Measurements from ENCODE around the gene LPCAT4. TPM values are rescaled to one million over a fixed set of nuclear protein-coding genes. Genes with fewer than 3 reads are reported as not detected.

The LPCAT4 gene
- total and polyA plus RNA-seq, 2 experiments from 2014 or later, result 13.5 to 22.1 TPM

DNA sequence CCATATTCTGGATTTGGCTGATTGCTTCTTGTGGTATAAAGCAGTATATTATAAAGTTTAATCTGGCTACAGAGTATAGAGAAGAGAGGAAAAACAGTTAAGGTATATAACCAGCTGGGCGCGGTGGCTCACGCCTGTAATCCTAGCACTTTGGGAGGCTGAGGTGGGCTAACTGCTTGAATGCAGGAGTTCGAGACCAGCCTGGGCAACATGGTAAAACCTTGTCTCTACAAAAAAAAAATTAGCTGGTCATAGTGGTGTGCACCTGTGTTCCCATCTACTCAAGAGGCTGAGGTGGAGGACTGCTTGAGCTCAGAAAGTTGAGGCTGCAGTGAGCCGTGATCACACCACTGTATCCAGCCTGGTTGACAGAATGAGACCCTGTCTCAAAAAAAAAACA, 36.7 kb downstream of the LPCAT4 start:
- no peaks in the 10 kb centered on the region for H3K79me2 ChIP-seq
- no peaks in the 10 kb centered on the region for H3K36me3 ChIP-seq (replicated peaks; ENCODE audit: insufficient read depth, low read depth)
- no peaks in the 10 kb centered on the region for H3K4me1 ChIP-seq (ENCODE audit: insufficient read depth)
- no peak overlapping the region for H3K27ac ChIP-seq
- no peaks in the 10 kb centered on the region for H3K9me2 ChIP-seq (replicated peaks; ENCODE audit: insufficient read depth)
- H3K9me3 ChIP-seq (ENCODE audit: low read depth), result no peaks in the 10 kb centered on the region
- 95% methylated on average over 5 of the region's 5 CpGs for WGBS (ENCODE audit: low lambda C conversion rate, missing lambda C conversion rate)
- H2AFZ ChIP-seq, result no peak overlapping the region
- H3K4me2 ChIP-seq, result no peak overlapping the region
- no peak overlapping the region for H3K4me3 ChIP-seq
- no peak for DNase-seq (ENCODE audit: low spot score)
- no peaks in the 10 kb centered on the region for H4K20me1 ChIP-seq (ENCODE audit: insufficient read depth, poor library complexity, severe bottlenecking)
- no peaks in the 10 kb centered on the region for H3K27me3 ChIP-seq
- TF ChIP-seq EZH2phosphoT487 (IDR thresholded peaks at IDR 0.05; ENCODE audit: low read depth, severe bottlenecking, unreplicated experiment) (no peak), CTCF (IDR thresholded peaks at IDR 0.05; ENCODE audit: poor library complexity) (no peak), EZH2 (IDR thresholded peaks at IDR 0.05; ENCODE audit: borderline replicate concordance) (no peak)

- no peak overlapping the region for H3K4me2 ChIP-seq
- no peaks in the 10 kb centered on the region for H3K36me3 ChIP-seq (replicated peaks; ENCODE audit: insufficient read depth, low read depth)
- no peaks in the 10 kb centered on the region for H3K27me3 ChIP-seq
- H3K27ac ChIP-seq, result no peak overlapping the region
- H3K4me1 ChIP-seq (ENCODE audit: insufficient read depth), result no peaks in the 10 kb centered on the region
- no peaks in the 10 kb centered on the region for H3K9me3 ChIP-seq (ENCODE audit: low read depth)
- DNase-seq (ENCODE audit: low spot score), result no peak
- no peaks in the 10 kb centered on the region for H4K20me1 ChIP-seq (ENCODE audit: insufficient read depth, poor library complexity, severe bottlenecking)
- no peak overlapping the region for H2AFZ ChIP-seq
- no peak for TF ChIP-seq EZH2phosphoT487 (IDR thresholded peaks at IDR 0.05; ENCODE audit: low read depth, severe bottlenecking, unreplicated experiment)
- TF ChIP-seq EZH2 (IDR thresholded peaks at IDR 0.05; ENCODE audit: borderline replicate concordance), result no peak
- no peak for TF ChIP-seq CTCF (IDR thresholded peaks at IDR 0.05; ENCODE audit: poor library complexity)
- no peaks in the 10 kb centered on the region for H3K79me2 ChIP-seq
- H3K4me3 ChIP-seq, result no peak overlapping the region
- WGBS (ENCODE audit: low lambda C conversion rate, missing lambda C conversion rate), result 84% methylated on average over 2 of the region's 2 CpGs
- no peaks in the 10 kb centered on the region for H3K9me2 ChIP-seq (replicated peaks; ENCODE audit: insufficient read depth)
Observed at GRCh38 chr15:34329006-34329405, 38.0 kb downstream of the LPCAT4 start.

DNA sequence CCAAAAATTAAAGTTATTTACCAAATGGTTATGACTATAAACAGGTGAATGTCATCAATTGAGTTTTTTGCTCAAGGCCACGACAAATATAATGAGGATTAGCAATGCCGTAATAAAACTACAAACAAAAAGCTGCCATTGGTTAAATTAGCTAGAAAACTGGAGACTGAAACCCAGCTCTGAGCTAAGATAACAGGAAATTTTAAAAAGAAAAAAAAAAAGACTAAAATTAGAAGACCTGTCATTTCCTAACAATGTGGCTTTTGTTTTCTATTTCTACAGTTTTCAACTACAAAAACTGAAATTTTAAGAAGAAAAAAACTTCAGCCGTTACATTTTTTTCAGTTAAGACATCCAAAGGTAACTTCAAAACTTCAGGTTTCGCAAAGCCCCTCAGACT, 39.1 kb downstream of the LPCAT4 start:
- H4K20me1 ChIP-seq (ENCODE audit: insufficient read depth, poor library complexity, severe bottlenecking), result no peaks in the 10 kb centered on the region
- H3K79me2 ChIP-seq, result no peaks in the 10 kb centered on the region
- WGBS (ENCODE audit: low lambda C conversion rate, missing lambda C conversion rate), result 96% methylated on average over 4 of the region's 4 CpGs
- H3K27ac ChIP-seq, result no peak overlapping the region
- no peaks in the 10 kb centered on the region for H3K36me3 ChIP-seq (replicated peaks; ENCODE audit: insufficient read depth, low read depth)
- H3K9me3 ChIP-seq (ENCODE audit: low read depth), result no peaks in the 10 kb centered on the region
- no peak for DNase-seq (ENCODE audit: low spot score)
- H3K27me3 ChIP-seq, result no peaks in the 10 kb centered on the region
- no peak overlapping the region for H3K4me2 ChIP-seq
- H3K9me2 ChIP-seq (replicated peaks; ENCODE audit: insufficient read depth), result no peaks in the 10 kb centered on the region
- H3K4me3 ChIP-seq, result no peak overlapping the region
- TF ChIP-seq EZH2 (IDR thresholded peaks at IDR 0.05; ENCODE audit: borderline replicate concordance) (no peak), CTCF (IDR thresholded peaks at IDR 0.05; ENCODE audit: poor library complexity) (no peak), EZH2phosphoT487 (IDR thresholded peaks at IDR 0.05; ENCODE audit: low read depth, severe bottlenecking, unreplicated experiment) (no peak)
- no peaks in the 10 kb centered on the region for H3K4me1 ChIP-seq (ENCODE audit: insufficient read depth)
- no peak overlapping the region for H2AFZ ChIP-seq

DNA sequence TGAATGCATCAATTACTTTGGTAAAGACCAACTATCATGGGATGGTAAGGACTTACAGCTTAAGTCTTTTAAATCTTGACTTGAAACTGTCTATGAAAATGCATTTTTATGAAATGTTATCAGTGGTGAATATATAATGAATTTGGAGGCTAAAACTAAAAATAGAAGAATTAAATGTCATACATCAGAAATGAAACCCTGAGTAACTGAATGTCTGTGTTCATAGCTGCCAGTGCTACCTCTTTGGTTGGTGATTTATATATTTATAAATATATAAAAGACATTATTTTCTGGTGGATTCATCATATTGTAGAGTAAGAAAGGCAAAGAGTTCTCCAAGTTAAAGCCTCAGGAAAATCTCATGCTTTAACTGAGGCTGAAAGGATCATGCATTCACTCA, 41.6 kb downstream of the LPCAT4 start:
- Histone ChIP-seq H3K79me2 (no peaks in the 10 kb centered on the region), H3K9me2 (replicated peaks; ENCODE audit: insufficient read depth) (no peaks in the 10 kb centered on the region), H3K27ac (no peak overlapping the region), H3K27me3 (no peaks in the 10 kb centered on the region), H3K4me3 (no peak overlapping the region), H3K9me3 (ENCODE audit: low read depth) (no peaks in the 10 kb centered on the region), H3K4me2 (no peak overlapping the region), H3K4me1 (ENCODE audit: insufficient read depth) (no peaks in the 10 kb centered on the region), H2AFZ (no peak overlapping the region), H4K20me1 (ENCODE audit: insufficient read depth, poor library complexity, severe bottlenecking) (no peaks in the 10 kb centered on the region), H3K36me3 (replicated peaks; ENCODE audit: insufficient read depth, low read depth) (no peaks in the 10 kb centered on the region)
- no peak for DNase-seq (ENCODE audit: low spot score)
- no peak for TF ChIP-seq EZH2 (IDR thresholded peaks at IDR 0.05; ENCODE audit: borderline replicate concordance)
- no peak for TF ChIP-seq EZH2phosphoT487 (IDR thresholded peaks at IDR 0.05; ENCODE audit: low read depth, severe bottlenecking, unreplicated experiment)
- TF ChIP-seq CTCF (IDR thresholded peaks at IDR 0.05; ENCODE audit: poor library complexity), result no peak
